Neural cell (in vitro differentiated cells): ENCODE data around the gene STK38. TPM values are rescaled to one million over a fixed set of nuclear protein-coding genes. Genes with fewer than 3 reads are reported as not detected.

Experiments used
- H2AFZ ChIP-seq: fragments of 200-600, 300-800 bp; sonication (generic), shearing (Covaris generic); 2 replicates; pipeline ENCODE4 v1.6.0; 2014; ENCODE audit warnings: low read depth, mild to moderate bottlenecking, antibody characterized with exemption, low read length, moderate library complexity
- H3F3A ChIP-seq: fragments of 200-600 bp; shearing (Covaris generic); 2 replicates; pipeline ENCODE4 v1.6.1; 2016; ENCODE audit warnings: mild to moderate bottlenecking, moderate library complexity, mixed read lengths, antibody characterized with exemption, low read length; ENCODE audit not compliant: insufficient read depth, poor library complexity, severe bottlenecking
- H3K27ac ChIP-seq: fragments of 200-600, 300-800 bp; sonication (generic), shearing (Covaris generic); 2 replicates; pipeline ENCODE4 v1.5.1; 2014; ENCODE audit warnings: mild to moderate bottlenecking, low read length, moderate library complexity
- H3K27me3 ChIP-seq: fragments of 300-800, 200-600 bp; sonication (generic), shearing (Covaris generic); 2 replicates; pipeline ENCODE4 v1.6.0; 2014; ENCODE audit warnings: mild to moderate bottlenecking, low read depth, low read length, moderate library complexity; ENCODE audit not compliant: insufficient read depth
- H3K36me3 ChIP-seq: fragments of 300-800, 200-600 bp; sonication (generic), shearing (Covaris generic); 2 replicates; pipeline ENCODE4 v1.5.1; 2014; ENCODE audit warnings: mild to moderate bottlenecking, antibody characterized with exemption, low read length, moderate library complexity; ENCODE audit not compliant: insufficient read depth
- H3K4me2 ChIP-seq: fragments of 300-800, 200-600 bp; sonication (generic), shearing (Covaris generic); 2 replicates; pipeline ENCODE4 v1.6.0; 2014; ENCODE audit warnings: mild to moderate bottlenecking, low read length
- H3K4me3 ChIP-seq: fragments of 300-800, 200-600 bp; sonication (generic), shearing (Covaris generic); 2 replicates; pipeline ENCODE4 v1.5.1; 2014; ENCODE audit warnings: mild to moderate bottlenecking, low read length, moderate library complexity
- H3K79me2 ChIP-seq: fragments of 200-600 bp; shearing (Covaris generic); replicated peaks from 2 replicates; pipeline ENCODE4 v1.6.0; 2014; ENCODE audit warnings: mild to moderate bottlenecking, low read length, moderate library complexity; ENCODE audit not compliant: insufficient read depth
- H3K9ac ChIP-seq: fragments of 300-800, 200-600 bp; sonication (generic), shearing (Covaris generic); 2 replicates; pipeline ENCODE4 v1.6.1; 2016; ENCODE audit warnings: mild to moderate bottlenecking, low read length, mixed read lengths
- H3K9me2 ChIP-seq: fragments of 200-600 bp; shearing (Covaris generic); 2 replicates; pipeline ENCODE4 v1.6.1; 2016; ENCODE audit warnings: mild to moderate bottlenecking, low read length, mixed read lengths; ENCODE audit not compliant: insufficient read depth
- H3K9me3 ChIP-seq: fragments of 200-600, 300-800 bp; sonication (generic), shearing (Covaris generic); 2 replicates; pipeline ENCODE4 v1.6.1; 2016; ENCODE audit warnings: mild to moderate bottlenecking, mixed run types, low read length, moderate library complexity, mixed read lengths
- H4K20me1 ChIP-seq: fragments of 200-600 bp; shearing (Covaris generic); 2 replicates; pipeline ENCODE4 v1.6.1; 2016; ENCODE audit warnings: mild to moderate bottlenecking, mixed run types; ENCODE audit not compliant: insufficient read depth
- CTCF ChIP-seq: fragments of 450-650 bp; IDR thresholded peaks from 2 replicates; pipeline ENCODE4 v1.5.1; 2014; ENCODE audit warnings: antibody characterized with exemption, mild to moderate bottlenecking, moderate library complexity; ENCODE audit not compliant: poor library complexity, severe bottlenecking
- EP300 ChIP-seq: fragments of 450-650 bp; conservative IDR thresholded peaks from 2 replicates; pipeline ENCODE4 v1.6.1; 2014; ENCODE audit warnings: antibody characterized with exemption, mild to moderate bottlenecking, moderate library complexity; ENCODE audit not compliant: poor library complexity, severe bottlenecking
- EZH2 ChIP-seq: fragments of 200-600, 300-800 bp; shearing (Covaris generic), sonication (generic); IDR thresholded peaks from 2 replicates; pipeline ENCODE4 v1.6.1; 2014; ENCODE audit warnings: antibody characterized with exemption, low read length, borderline replicate concordance, mild to moderate bottlenecking; ENCODE audit not compliant: insufficient read depth, poor library complexity, severe bottlenecking
- MXI1 ChIP-seq: fragments of 450-650 bp; conservative IDR thresholded peaks from 2 replicates; pipeline ENCODE4 v1.6.1; 2014; ENCODE audit warnings: antibody characterized with exemption, mild to moderate bottlenecking; ENCODE audit not compliant: poor library complexity, severe bottlenecking
- POLR2AphosphoS5 ChIP-seq: IDR thresholded peaks from 2 replicates; pipeline ENCODE4 v1.6.1; 2012
- RAD21 ChIP-seq: fragments of 450-650 bp; conservative IDR thresholded peaks from 2 replicates; pipeline ENCODE4 v1.6.1; 2014; ENCODE audit warnings: antibody characterized with exemption, mild to moderate bottlenecking, moderate library complexity
- SMC3 ChIP-seq: fragments of 450-650 bp; conservative IDR thresholded peaks from 2 replicates; pipeline ENCODE4 v1.6.1; 2014; ENCODE audit warnings: antibody characterized with exemption, mild to moderate bottlenecking, moderate library complexity; ENCODE audit not compliant: poor library complexity
- TAF1 ChIP-seq: IDR thresholded peaks from 2 replicates; pipeline ENCODE4 v1.6.1; 2012; ENCODE audit warnings: low read depth
- polyA plus RNA-seq: library from polyadenylated mRNA; depleted of rRNA; stranded (reverse); fragments of >200 nt; gene quantifications from 2 replicates; pipeline ENCODE4 v1.2.3, GENCODE V29; 2014
- TF ChIP-seq, protein P1 (sequence below): IDR thresholded peaks from 2 replicates; pipeline ENCODE4 v1.6.1; 2012; ENCODE audit warnings: borderline replicate concordance

The STK38 gene
- polyA plus RNA-seq, 1 donor from 2014 or later: 58.7 TPM

GRCh38 chr6:36566418-36566905 lies 19.2 kb upstream of the STK38 start:
- H3K4me3 ChIP-seq: no peak overlapping the region
- no peak for TF ChIP-seq CTCF
- TF ChIP-seq TAF1: no peak
- TF ChIP-seq MXI1: no peak
- no peak for TF ChIP-seq POLR2AphosphoS5
- TF ChIP-seq EZH2: no peak
- TF ChIP-seq, protein P1, sequence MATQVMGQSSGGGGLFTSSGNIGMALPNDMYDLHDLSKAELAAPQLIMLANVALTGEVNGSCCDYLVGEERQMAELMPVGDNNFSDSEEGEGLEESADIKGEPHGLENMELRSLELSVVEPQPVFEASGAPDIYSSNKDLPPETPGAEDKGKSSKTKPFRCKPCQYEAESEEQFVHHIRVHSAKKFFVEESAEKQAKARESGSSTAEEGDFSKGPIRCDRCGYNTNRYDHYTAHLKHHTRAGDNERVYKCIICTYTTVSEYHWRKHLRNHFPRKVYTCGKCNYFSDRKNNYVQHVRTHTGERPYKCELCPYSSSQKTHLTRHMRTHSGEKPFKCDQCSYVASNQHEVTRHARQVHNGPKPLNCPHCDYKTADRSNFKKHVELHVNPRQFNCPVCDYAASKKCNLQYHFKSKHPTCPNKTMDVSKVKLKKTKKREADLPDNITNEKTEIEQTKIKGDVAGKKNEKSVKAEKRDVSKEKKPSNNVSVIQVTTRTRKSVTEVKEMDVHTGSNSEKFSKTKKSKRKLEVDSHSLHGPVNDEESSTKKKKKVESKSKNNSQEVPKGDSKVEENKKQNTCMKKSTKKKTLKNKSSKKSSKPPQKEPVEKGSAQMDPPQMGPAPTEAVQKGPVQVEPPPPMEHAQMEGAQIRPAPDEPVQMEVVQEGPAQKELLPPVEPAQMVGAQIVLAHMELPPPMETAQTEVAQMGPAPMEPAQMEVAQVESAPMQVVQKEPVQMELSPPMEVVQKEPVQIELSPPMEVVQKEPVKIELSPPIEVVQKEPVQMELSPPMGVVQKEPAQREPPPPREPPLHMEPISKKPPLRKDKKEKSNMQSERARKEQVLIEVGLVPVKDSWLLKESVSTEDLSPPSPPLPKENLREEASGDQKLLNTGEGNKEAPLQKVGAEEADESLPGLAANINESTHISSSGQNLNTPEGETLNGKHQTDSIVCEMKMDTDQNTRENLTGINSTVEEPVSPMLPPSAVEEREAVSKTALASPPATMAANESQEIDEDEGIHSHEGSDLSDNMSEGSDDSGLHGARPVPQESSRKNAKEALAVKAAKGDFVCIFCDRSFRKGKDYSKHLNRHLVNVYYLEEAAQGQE: no peak
- no peak for TF ChIP-seq SMC3
- TF ChIP-seq RAD21: no peak
- TF ChIP-seq EP300: no peak

DNA sequence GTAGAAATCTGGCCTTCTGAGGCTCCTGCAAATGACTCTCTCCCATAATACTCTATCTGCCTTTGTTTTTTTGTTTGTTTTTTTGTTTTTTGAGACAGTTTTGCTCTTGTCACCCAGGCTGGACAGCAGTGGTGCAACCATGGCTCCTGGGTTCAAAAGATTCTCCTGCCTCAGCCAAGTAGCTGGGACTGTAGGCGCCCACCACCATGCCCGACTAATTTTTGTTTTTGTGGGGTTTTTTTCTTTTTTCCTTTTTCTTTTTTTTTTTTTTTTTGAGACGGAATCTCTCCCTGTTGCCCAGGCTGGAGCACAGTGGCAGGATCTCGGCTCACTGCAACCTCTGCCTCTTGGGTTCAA lies 16.6 kb upstream of the STK38 start:
- H3K79me2 ChIP-seq: no peaks in the 10 kb centered on the region
- no peaks in the 10 kb centered on the region for H3F3A ChIP-seq
- H3K9me3 ChIP-seq: no peaks in the 10 kb centered on the region
- no peak overlapping the region for H3K4me3 ChIP-seq
- H3K27me3 ChIP-seq: no peaks in the 10 kb centered on the region
- H3K27ac ChIP-seq: no peak overlapping the region
- no peaks in the 10 kb centered on the region for H3K9me2 ChIP-seq
- no peaks in the 10 kb centered on the region for H3K36me3 ChIP-seq
- no peak overlapping the region for H3K9ac ChIP-seq
- TF ChIP-seq MXI1: no peak
- no peak for TF ChIP-seq CTCF
- no peak for TF ChIP-seq SMC3
- no peak for TF ChIP-seq TAF1
- TF ChIP-seq EZH2: no peak
- TF ChIP-seq EP300: no peak
- TF ChIP-seq, protein P1: no peak
- no peak for TF ChIP-seq RAD21
- no peak for TF ChIP-seq POLR2AphosphoS5
- H3K4me2 ChIP-seq: no peak overlapping the region
- H4K20me1 ChIP-seq: no peaks in the 10 kb centered on the region
- H2AFZ ChIP-seq: no peak overlapping the region

More at GRCh38 chr6:36566418-36566905, 19.2 kb upstream of the STK38 start:
- no peaks in the 10 kb centered on the region for H3K79me2 ChIP-seq
- H3K36me3 ChIP-seq: no peaks in the 10 kb centered on the region
- H2AFZ ChIP-seq: no peak overlapping the region
- H3K27me3 ChIP-seq: no peaks in the 10 kb centered on the region
- no peaks in the 10 kb centered on the region for H3K9me2 ChIP-seq
- H3K4me2 ChIP-seq: no peak overlapping the region
- no peak overlapping the region for H3K9ac ChIP-seq
- no peaks in the 10 kb centered on the region for H3F3A ChIP-seq
- H3K9me3 ChIP-seq: no peaks in the 10 kb centered on the region
- H3K27ac ChIP-seq: no peak overlapping the region
- no peaks in the 10 kb centered on the region for H4K20me1 ChIP-seq
